Thyroid gland (tissue), 4 donors: ENCODE measurements around the gene CCDC107.

Experiments used
- POLR2A ChIP-seq, 2 donors: fragments of 450-650 bp; IDR thresholded peaks; one replicate each; pipeline ENCODE4 v1.6.1; 2017; ENCODE audit warnings: antibody characterized with exemption in 2 of 2, mild to moderate bottlenecking in 2 of 2, moderate library complexity in 1 of 2
- TF ChIP-seq, protein P1 (sequence below), 6 experiments: fragments of 200-600 bp in 3 of 6; fragments of 450-650 bp in 3 of 6; sonication (generic) in 3 of 6; IDR thresholded peaks; one replicate each; pipeline ENCODE4 v1.5.1; 2016 to 2019; ENCODE audit warnings: antibody characterized with exemption in 6 of 6, mild to moderate bottlenecking in 2 of 6, inconsistent platforms in 1 of 6, moderate library complexity in 1 of 6

- TF ChIP-seq, protein P1, sequence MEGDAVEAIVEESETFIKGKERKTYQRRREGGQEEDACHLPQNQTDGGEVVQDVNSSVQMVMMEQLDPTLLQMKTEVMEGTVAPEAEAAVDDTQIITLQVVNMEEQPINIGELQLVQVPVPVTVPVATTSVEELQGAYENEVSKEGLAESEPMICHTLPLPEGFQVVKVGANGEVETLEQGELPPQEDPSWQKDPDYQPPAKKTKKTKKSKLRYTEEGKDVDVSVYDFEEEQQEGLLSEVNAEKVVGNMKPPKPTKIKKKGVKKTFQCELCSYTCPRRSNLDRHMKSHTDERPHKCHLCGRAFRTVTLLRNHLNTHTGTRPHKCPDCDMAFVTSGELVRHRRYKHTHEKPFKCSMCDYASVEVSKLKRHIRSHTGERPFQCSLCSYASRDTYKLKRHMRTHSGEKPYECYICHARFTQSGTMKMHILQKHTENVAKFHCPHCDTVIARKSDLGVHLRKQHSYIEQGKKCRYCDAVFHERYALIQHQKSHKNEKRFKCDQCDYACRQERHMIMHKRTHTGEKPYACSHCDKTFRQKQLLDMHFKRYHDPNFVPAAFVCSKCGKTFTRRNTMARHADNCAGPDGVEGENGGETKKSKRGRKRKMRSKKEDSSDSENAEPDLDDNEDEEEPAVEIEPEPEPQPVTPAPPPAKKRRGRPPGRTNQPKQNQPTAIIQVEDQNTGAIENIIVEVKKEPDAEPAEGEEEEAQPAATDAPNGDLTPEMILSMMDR (IDR thresholded peaks at IDR 0.05) = no peak
- TF ChIP-seq POLR2A (IDR thresholded peaks at IDR 0.05) = no peak
These were observed 22.4 kb downstream of the CCDC107 start for GRCh38 chr9:35680331-35681105.
